ENCODE results near the gene ADH1A.

- no peak for TF ChIP-seq CTCF (conservative IDR thresholded peaks at IDR 0.05; ENCODE audit: low read length)
- TF ChIP-seq EZH2phosphoT487 (IDR thresholded peaks at IDR 0.05; ENCODE audit: borderline replicate concordance, low read depth, low read length) = no peak
Measured at GRCh38 chr4:99330648-99331047, 39.9 kb upstream of the ADH1A start.

All from OCI-LY7 (cell line).